GM23338 (cell line): ENCODE results near the gene HACD2. TPM values are rescaled to one million over a fixed set of nuclear protein-coding genes. Genes with fewer than 3 reads are reported as not detected.
A peak's percentile ranks its signal among the peaks of the same experiment; 100 is the strongest.

Experiments
- ATAC-seq: fragments of 200-7000 bp; cut with Tn5 transposase; 3 replicates; pipeline ENCODE4 v1.9.1; 2020
- DNase-seq: peaks from one replicate; pipeline ENCODE4 v3.0.0-alpha.2; 2015; ENCODE audit warnings: low spot score
- H2AFZ ChIP-seq: fragments of 200-600 bp; sonication (generic); 2 replicates; pipeline ENCODE4 v1.8.0; 2016; ENCODE audit warnings: antibody characterized with exemption, mild to moderate bottlenecking, moderate library complexity
- H3F3A ChIP-seq: fragments of 200-600 bp; sonication (generic); replicated peaks from 2 replicates; pipeline ENCODE4 v1.8.0; 2017; ENCODE audit warnings: antibody characterized with exemption, mixed run types, low read depth
- H3K27ac ChIP-seq: fragments of 200-600 bp; sonication (generic); 2 replicates; pipeline ENCODE4 v1.6.1; 2016; ENCODE audit warnings: low read depth
- H3K27me3 ChIP-seq: fragments of 200-600 bp; sonication (generic); 2 replicates; pipeline ENCODE4 v1.8.0; 2016; ENCODE audit warnings: mild to moderate bottlenecking, mixed run types, moderate library complexity; ENCODE audit not compliant: insufficient read depth
- H3K36me3 ChIP-seq: fragments of 200-600 bp; sonication (generic); 2 replicates; pipeline ENCODE4 v1.8.0; 2016; ENCODE audit warnings: mild to moderate bottlenecking; ENCODE audit not compliant: insufficient read depth
- H3K4me1 ChIP-seq: fragments of 200-600 bp; sonication (generic); 2 replicates; pipeline ENCODE4 v1.8.0; 2016; ENCODE audit warnings: mild to moderate bottlenecking, moderate library complexity; ENCODE audit not compliant: insufficient read depth
- H3K4me2 ChIP-seq: fragments of 200-600 bp; sonication (generic); 2 replicates; pipeline ENCODE4 v1.7.1; 2017; ENCODE audit warnings: mixed run types
- H3K4me3 ChIP-seq: fragments of 200-600 bp; sonication (generic); 2 replicates; pipeline ENCODE4 v1.6.1; 2016; ENCODE audit warnings: mixed run types
- H3K79me2 ChIP-seq: fragments of 200-600 bp; sonication (generic); replicated peaks from 2 replicates; pipeline ENCODE4 v1.8.0; 2017; ENCODE audit warnings: mild to moderate bottlenecking; ENCODE audit not compliant: insufficient read depth
- H3K9me2 ChIP-seq: fragments of 200-600 bp; sonication (generic); 2 replicates; pipeline ENCODE4 v1.8.0; 2017; ENCODE audit not compliant: insufficient read depth
- H4K20me1 ChIP-seq: fragments of 200-600 bp; sonication (generic); replicated peaks from 2 replicates; pipeline ENCODE4 v1.8.0; 2017; ENCODE audit warnings: mild to moderate bottlenecking; ENCODE audit not compliant: insufficient read depth
- H3K27ac Mint-ChIP-seq: 2 replicates; pipeline ENCODE4 v1.8.0; 2020; ENCODE audit warnings: inconsistent platforms, mild to moderate bottlenecking, moderate library complexity, mixed read lengths
- H3K27me3 Mint-ChIP-seq: 3 replicates; pipeline ENCODE4 v1.8.0; 2022; ENCODE audit warnings: low read depth, mild to moderate bottlenecking, moderate library complexity, mixed read lengths, inconsistent platforms; ENCODE audit not compliant: insufficient read depth, poor library complexity
- H3K36me3 Mint-ChIP-seq: 3 replicates; pipeline ENCODE4 v1.8.0; 2021; ENCODE audit warnings: low read depth, mild to moderate bottlenecking, inconsistent platforms, moderate library complexity, mixed read lengths
- H3K4me1 Mint-ChIP-seq: 3 replicates; pipeline ENCODE4 v1.8.0; 2020; ENCODE audit warnings: mild to moderate bottlenecking, inconsistent platforms, mixed read lengths
- H3K4me3 Mint-ChIP-seq: 3 replicates; pipeline ENCODE4 v1.8.0; 2021; ENCODE audit warnings: moderate library complexity, mild to moderate bottlenecking, inconsistent platforms, mixed read lengths
- H3K9me3 Mint-ChIP-seq: 3 replicates; pipeline ENCODE4 v1.8.0; 2020; ENCODE audit warnings: moderate library complexity, mild to moderate bottlenecking, inconsistent platforms, mixed read lengths
- CREB1 ChIP-seq: fragments of 250-450 bp; sonication (Bioruptor Pico); IDR thresholded peaks from 2 replicates; pipeline ENCODE4 v1.5.0; 2020; ENCODE audit warnings: low read depth, mild to moderate bottlenecking, moderate library complexity
- CTCF ChIP-seq, 2 experiments: fragments of 200-600 bp in 1 of 2; sonication (generic) in 1 of 2; conservative IDR thresholded peaks; 2 replicates each; pipeline versions ENCODE4 v1.5.1 to v1.6.1; 2016 to 2017; ENCODE audit warnings: antibody characterized with exemption in 2 of 2, low read depth in 2 of 2, mild to moderate bottlenecking in 2 of 2, moderate library complexity in 1 of 2
- ETS1 ChIP-seq: IDR thresholded peaks from 2 replicates; pipeline ENCODE4 v1.6.1; 2016; ENCODE audit warnings: antibody characterized with exemption
- EZH2 ChIP-seq: fragments of 200-600 bp; sonication (generic); IDR thresholded peaks from one replicate; pipeline ENCODE4 v1.8.0; 2017; ENCODE audit warnings: antibody characterized with exemption, mild to moderate bottlenecking, low read depth; ENCODE audit not compliant: unreplicated experiment
- EZH2phosphoT487 ChIP-seq: fragments of 200-600 bp; sonication (generic); IDR thresholded peaks from one replicate; pipeline ENCODE4 v1.8.1; 2018; ENCODE audit warnings: antibody characterized with exemption; ENCODE audit not compliant: unreplicated experiment
- JUNB ChIP-seq: IDR thresholded peaks from one replicate; pipeline ENCODE4 v1.6.1; 2016; ENCODE audit warnings: antibody characterized with exemption; ENCODE audit not compliant: unreplicated experiment
- NANOG ChIP-seq: IDR thresholded peaks from 2 replicates; pipeline ENCODE4 v1.6.1; 2016; ENCODE audit warnings: antibody characterized with exemption, borderline replicate concordance
- POLR2AphosphoS5 ChIP-seq: IDR thresholded peaks from 2 replicates; pipeline ENCODE4 v1.6.1; 2016; ENCODE audit warnings: antibody characterized with exemption, low read depth
- REST ChIP-seq: IDR thresholded peaks from one replicate; pipeline ENCODE4 v1.6.1; 2018; ENCODE audit warnings: antibody characterized with exemption; ENCODE audit not compliant: unreplicated experiment
- STAT1 ChIP-seq: IDR thresholded peaks from one replicate; pipeline ENCODE4 v1.6.1; 2016; ENCODE audit warnings: antibody characterized with exemption; ENCODE audit not compliant: unreplicated experiment
- ZNF114 ChIP-seq: fragments of 250-450 bp; sonication (Bioruptor Pico); IDR thresholded peaks from 2 replicates; pipeline ENCODE4 v1.5.0; 2020; ENCODE audit warnings: mild to moderate bottlenecking, moderate library complexity
- ZNF331 ChIP-seq: fragments of 250-450 bp; sonication (Bioruptor Pico); IDR thresholded peaks from 2 replicates; pipeline ENCODE4 v1.5.0; 2020; ENCODE audit warnings: low read depth, mild to moderate bottlenecking, moderate library complexity
- ZNF462 ChIP-seq: fragments of 250-450 bp; sonication (Bioruptor Pico); IDR thresholded peaks from 2 replicates; pipeline ENCODE4 v1.5.0; 2020; ENCODE audit warnings: mild to moderate bottlenecking, moderate library complexity
- polyA plus RNA-seq: library from polyadenylated mRNA; unstranded; fragments of >200 nt; fragmentation: Nextera tagmentation; extraction: Ambion mirVana; gene quantifications from 2 replicates; pipeline ENCODE4 v1.2.1, GENCODE V29; 2016
- total RNA-seq: library from RNA; depleted of rRNA; stranded (reverse); fragments of >200 nt; shearing (Covaris generic); gene quantifications from 2 replicates; pipeline ENCODE4 v1.2.3, GENCODE V29; 2014

HACD2 gene
- total and polyA plus RNA-seq, 2 experiments from 2014 or later = 13.4 to 31.5 TPM

- H3K79me2 ChIP-seq = peaks cover 36% of the 10 kb centered on the region
- H3K4me2 ChIP-seq = no peak overlapping the region
- ATAC-seq (no peak), DNase-seq (no peak)
- H2AFZ ChIP-seq = no peak overlapping the region
- H3K27me3 ChIP-seq = no peaks in the 10 kb centered on the region
- 0 out of 2 replicates have a peak, but pooled peaks cover 5% of the 10 kb centered on the region for H3F3A ChIP-seq
- H3K27ac ChIP-seq = no peak overlapping the region
- no peaks in the 10 kb centered on the region; the same call in 1 of the 2 replicates for H4K20me1 ChIP-seq
- no peak overlapping the region for H3K4me3 Mint-ChIP-seq
- peaks cover 19% of the 10 kb centered on the region for H3K4me1 ChIP-seq
- peak overlapping the region; percentile 87; the same call in 1 of the 2 replicates for H3K4me3 ChIP-seq
- peaks cover 27% of the 10 kb centered on the region for H3K36me3 ChIP-seq
- peaks cover 15% of the 10 kb centered on the region; the same call in 2 of the 3 replicates for H3K4me1 Mint-ChIP-seq
- H3K9me3 Mint-ChIP-seq = peaks cover 50% of the 10 kb centered on the region
- TF ChIP-seq STAT1 (no peak), JUNB (no peak), ZNF114 (CRISPR knock-in tag) (no peak), EZH2phosphoT487 (no peak), ZNF331 (CRISPR knock-in tag) (no peak), CTCF (conservative IDR thresholded peaks at IDR 0.05; ENCODE audit: low read depth in 2 of 2) (no peak), ZNF462 (no peak), EZH2 (no peak), REST (no peak), CREB1 (CRISPR knock-in tag) (no peak), NANOG (no peak), ETS1 (no peak), POLR2AphosphoS5 (no peak)
- H3K36me3 Mint-ChIP-seq = peaks cover 55% of the 10 kb centered on the region
- no peaks in the 10 kb centered on the region for H3K9me2 ChIP-seq
- H3K27me3 Mint-ChIP-seq = peaks cover 4% of the 10 kb centered on the region
- no peak overlapping the region for H3K27ac Mint-ChIP-seq
Observed at GRCh38 chr3:123587401-123587800, 2.5 kb upstream of the HACD2 start.
